IMR-90 (cell line): ENCODE data around the gene OR56B1. TPM values are rescaled to one million over a fixed set of nuclear protein-coding genes. Genes with fewer than 3 reads are reported as not detected.
"Not testable (repeated sequence)": the region's sequence is repeated elsewhere in the genome, so short reads cannot be mapped to it uniquely, and the experiment has no call there.

Source experiments
- ATAC-seq: fragments of 200-7000 bp; cut with Tn5 transposase; 2 replicates; pipeline ENCODE4 v1.9.1; 2020; ENCODE audit warnings: low read depth, mild to moderate bottlenecking, moderate library complexity
- BruUV-seq: library from RNA; stranded (reverse); fragments of 400-500 nt; replicated peaks from 2 replicates; lab custom pipeline; 2021; lab: Mats Ljungman, UMichigan
- CTCF ChIA-PET: fragments of 300-600 bp; formaldehyde crosslinking; extraction: SDS; loops from one replicate; lab custom pipeline; 2021; ENCODE audit warnings: antibody characterized with exemption; lab: Yijun Ruan, JAX
- POLR2A ChIA-PET: fragments of 300-600 bp; sonication (Branson Sonifier 250); formaldehyde crosslinking; loops from one replicate; lab custom pipeline; 2022; ENCODE audit warnings: antibody characterized with exemption; ENCODE audit not compliant: unreplicated experiment; lab: Charles Lee
- DNase-seq: peaks from one replicate; pipeline ENCODE4 v3.0.0; 2013
- H2AFZ ChIP-seq: replicated peaks from 2 replicates; pipeline ENCODE3; 2013; ENCODE audit warnings: low read length, mild to moderate bottlenecking; ENCODE audit not compliant: poor library complexity
- H2AK5ac ChIP-seq: 2 replicates; pipeline ENCODE4 v1.6.1; 2013; ENCODE audit warnings: low read depth, low read length, inconsistent platforms
- H2AK9ac ChIP-seq: replicated peaks from 2 replicates; pipeline ENCODE3; 2013; ENCODE audit warnings: mild to moderate bottlenecking, low read depth, low read length, moderate library complexity; ENCODE audit not compliant: poor library complexity
- H2BK120ac ChIP-seq: 2 replicates; pipeline ENCODE4 v1.6.1; 2013; ENCODE audit warnings: low read depth, low read length, inconsistent platforms
- H2BK15ac ChIP-seq: 3 replicates; pipeline ENCODE4 v1.6.1; 2013; ENCODE audit warnings: low read depth, low read length, inconsistent platforms
- H2BK20ac ChIP-seq: 2 replicates; pipeline ENCODE4 v1.6.1; 2013; ENCODE audit warnings: low read depth, mild to moderate bottlenecking, inconsistent platforms, low read length, moderate library complexity
- H2BK5ac ChIP-seq: 2 replicates; pipeline ENCODE4 v1.6.1; 2013; ENCODE audit warnings: mild to moderate bottlenecking, low read depth, low read length, inconsistent platforms; ENCODE audit not compliant: poor library complexity, severe bottlenecking
- H3K14ac ChIP-seq: replicated peaks from 2 replicates; pipeline ENCODE4 v1.6.1; 2013; ENCODE audit warnings: low read depth, low read length, inconsistent platforms
- H3K18ac ChIP-seq: 2 replicates; pipeline ENCODE4 v1.6.1; 2013; ENCODE audit warnings: low read depth, low read length, control low read depth
- H3K23ac ChIP-seq: 2 replicates; pipeline ENCODE4 v1.6.1; 2013; ENCODE audit warnings: low read depth, low read length, inconsistent platforms
- H3K27ac ChIP-seq: 2 replicates; pipeline ENCODE4 v1.5.1; 2013; ENCODE audit warnings: mild to moderate bottlenecking, control low read depth, low read length; ENCODE audit not compliant: insufficient read depth
- H3K27me3 ChIP-seq: 2 replicates; pipeline ENCODE4 v1.6.1; 2013; ENCODE audit warnings: low read length; ENCODE audit not compliant: control insufficient read depth, insufficient read depth
- H3K36me3 ChIP-seq: 2 replicates; pipeline ENCODE4 v1.6.1; 2013; ENCODE audit warnings: low read length, mixed read lengths; ENCODE audit not compliant: control insufficient read depth, insufficient read depth
- H3K4ac ChIP-seq: 2 replicates; pipeline ENCODE4 v1.6.1; 2013; ENCODE audit warnings: low read depth, low read length, inconsistent platforms
- H3K4me1 ChIP-seq: 2 replicates; pipeline ENCODE4 v1.6.1; 2013; ENCODE audit warnings: low read length, mixed read lengths; ENCODE audit not compliant: control insufficient read depth, insufficient read depth
- H3K4me2 ChIP-seq: 2 replicates; pipeline ENCODE4 v1.6.1; 2013; ENCODE audit warnings: low read depth, mild to moderate bottlenecking, control low read depth, low read length, moderate library complexity
- H3K4me3 ChIP-seq: 2 replicates; pipeline ENCODE4 v1.5.1; 2013; ENCODE audit warnings: low read depth, mild to moderate bottlenecking, control low read depth, low read length, moderate library complexity; ENCODE audit not compliant: insufficient read depth
- H3K56ac ChIP-seq: 2 replicates; pipeline ENCODE4 v1.6.1; 2013; ENCODE audit warnings: low read length, inconsistent platforms; ENCODE audit not compliant: insufficient read depth; ENCODE audit errors: extremely low read depth
- H3K79me1 ChIP-seq, 2 experiments: 2 replicates each; pipeline ENCODE4 v1.6.1; 2013; ENCODE audit warnings: low read length in 2 of 2, inconsistent platforms in 1 of 2, low read depth in 1 of 2
- H3K9ac ChIP-seq: 2 replicates; pipeline ENCODE4 v1.6.1; 2013; ENCODE audit warnings: low read depth, low read length, control low read depth
- H3K9me1 ChIP-seq: 2 replicates; pipeline ENCODE4 v1.6.1; 2013; ENCODE audit warnings: low read length, inconsistent platforms; ENCODE audit not compliant: insufficient read depth
- H3K9me3 ChIP-seq: 2 replicates; pipeline ENCODE4 v1.6.1; 2013; ENCODE audit warnings: low read length; ENCODE audit not compliant: control insufficient read depth, insufficient read depth
- H4K20me1 ChIP-seq: 2 replicates; pipeline ENCODE4 v1.6.1; 2013; ENCODE audit warnings: low read length, inconsistent platforms; ENCODE audit not compliant: insufficient read depth
- H4K5ac ChIP-seq: 2 replicates; pipeline ENCODE4 v1.6.1; 2013; ENCODE audit warnings: mild to moderate bottlenecking, low read depth, low read length, control low read depth
- H4K8ac ChIP-seq, 2 experiments: 2 replicates each; pipeline ENCODE4 v1.6.1; 2013; ENCODE audit warnings: low read depth in 2 of 2, low read length in 2 of 2, control low read depth in 1 of 2, inconsistent platforms in 1 of 2
- H4K91ac ChIP-seq: 2 replicates; pipeline ENCODE4 v1.6.1; 2013; ENCODE audit warnings: low read depth, low read length, inconsistent platforms; ENCODE audit not compliant: insufficient read depth
- whole genome bisulfite sequencing, 2 experiments: methylation state at CpG; one replicate each; pipeline versions ENCODE4 v1.1.5 to v1.1.7; 2013; ENCODE audit warnings: missing lambda C conversion rate in 2 of 2; ENCODE audit not compliant: insufficient read length in 1 of 2; ENCODE audit errors: extremely low coverage in 2 of 2; 5-methylcytosine and 5-hydroxymethylcytosine counted together
- dilution Hi-C: fragments of 300-500 bp; cut with HindIII; formaldehyde crosslinking; loops from one replicate; pipeline ENCODE4 v1.14.3; 2018; ENCODE audit warnings: low sequenced_read_pairs; ENCODE audit not compliant: unreplicated experiment
- in situ Hi-C: fragments of 300-500 bp; cut with MboI; formaldehyde crosslinking; loops from 3 replicates; pipeline ENCODE4 v1.14.3; 2019; ENCODE audit warnings: low sequenced_read_pairs, inconsistent platforms, mixed read lengths
- intact Hi-C: fragments of 100-400 bp; cut with micrococcal nuclease; formaldehyde crosslinking; loops from 2 replicates; pipeline ENCODE4 v1.10.0; 2022
- polyA plus RNA-seq, 3 experiments: library from polyadenylated mRNA; depleted of rRNA; stranded (reverse); fragments of >200 nt; gene quantifications; 2 replicates each; pipeline ENCODE4 v1.2.3, GENCODE V29; 2012; ENCODE audit warnings: low replicate concordance in 1 of 3
- total RNA-seq: library from RNA; depleted of rRNA; stranded (reverse); fragments of >200 nt; gene quantifications from 2 replicates; pipeline ENCODE4 v1.2.3, GENCODE V29; 2012

The OR56B1 gene
- total and polyA plus RNA-seq, 2 of the 4 experiments (the other 2 are of a cell fraction): not detected

GRCh38 chr11:5691238-5691963 is 44.8 kb upstream of the OR56B1 start:
- H2AK9ac ChIP-seq, H3K27me3 ChIP-seq, H4K20me1 ChIP-seq, dilution Hi-C loops, DNase-seq, H2AFZ ChIP-seq, H2AK5ac ChIP-seq, H3K36me3 ChIP-seq, ATAC-seq, H3K4me1 ChIP-seq, BruUV-seq, H3K56ac ChIP-seq, H3K9me3 ChIP-seq, H3K9me1 ChIP-seq, intact Hi-C loops: not testable (repeated sequence)
- Histone ChIP-seq H3K4me2 (peak overlapping the region; percentile 98), H3K23ac (peak overlapping the region; percentile 98; the same call in 1 of the 2 replicates), H3K4ac (peak overlapping the region; percentile 92), H2BK120ac (peak overlapping the region; percentile 98; the same call in 1 of the 2 replicates), H3K18ac (peak overlapping the region; percentile 99), H3K4me3 (peak overlapping the region; percentile 71; the same call in 1 of the 2 replicates), H2BK15ac (peak overlapping the region; percentile 70; the same call in 1 of the 3 replicates), H4K5ac (peak overlapping the region; percentile 99), H4K8ac (peak overlapping the region; percentile 89 to 99; a peak in 2 of 4 replicates), H2BK5ac (peak overlapping the region; percentile 92), H3K27ac (peak overlapping the region; percentile 94; the same call in 1 of the 2 replicates), H3K9ac (peak overlapping the region; percentile 91), H3K14ac (peak overlapping the region; percentile 94), H2BK20ac (peak overlapping the region; percentile 95; the same call in 1 of the 2 replicates), H4K91ac (peak overlapping the region; percentile 16), H3K79me1 (peaks cover 13 to 24% of the 10 kb centered on the region in 2 experiments)
- CTCF ChIA-PET: interaction anchor here (0.6 kb wide), 1 partner anchor 215 kb away, joined by 4 read pairs; no protein-coding TSS in a partner anchor
- in situ Hi-C loops: loop anchor here (25.0 kb wide), 1 partner anchor 671 kb away; no protein-coding TSS in a partner anchor
- WGBS, 2 experiments: no CpG with 5 or more reads among the region's 12 CpGs
- POLR2A ChIA-PET: interaction anchor here (0.5 kb wide), 1 partner anchor 103 kb away, joined by 5 read pairs; no protein-coding TSS in a partner anchor
